ENCODE data around the gene VGLL2.

GRCh38 chr6:117237561-117237960, 27.8 kb upstream of the VGLL2 start:
- TF ChIP-seq CTCF (IDR thresholded peaks at IDR 0.05), result no peak
- no peak for TF ChIP-seq EP300 (IDR thresholded peaks at IDR 0.05)
- TF ChIP-seq POLR2AphosphoS5 (IDR thresholded peaks at IDR 0.05), result no peak

Data from sigmoid colon (tissue), 4 donors.